HL-60 (cell line): Measurements from ENCODE around the gene FOXA2.

Experiments used
- DNase-seq, 2 experiments: peaks; one replicate each; pipeline ENCODE4 v3.0.0-alpha.2; 2010 to 2020; ENCODE audit warnings: low read depth in 1 of 2, low spot score in 1 of 2
- H3K27ac ChIP-seq: fragments of 250-450 bp; sonication (Bioruptor Pico); replicated peaks from 2 replicates; pipeline ENCODE4 v1.5.1; 2020; ENCODE audit warnings: mild to moderate bottlenecking, moderate library complexity
- H3K27me3 ChIP-seq: fragments of 250-450 bp; sonication (Bioruptor Pico); 2 replicates; pipeline ENCODE4 v1.5.1; 2021; ENCODE audit warnings: mild to moderate bottlenecking, moderate library complexity; ENCODE audit not compliant: insufficient read depth, poor library complexity, severe bottlenecking
- H3K4me3 ChIP-seq: replicated peaks from 2 replicates; pipeline ENCODE4 v1.5.1; 2011; ENCODE audit warnings: mild to moderate bottlenecking, control low read depth, low read length; ENCODE audit not compliant: insufficient read depth
- CTCF ChIP-seq: IDR thresholded peaks from one replicate; pipeline ENCODE4 v1.5.1; 2011; ENCODE audit warnings: low read length, control low read depth, inconsistent platforms; ENCODE audit not compliant: insufficient read depth
- GABPA ChIP-seq: IDR thresholded peaks from 2 replicates; pipeline ENCODE4 v1.6.1; 2012; ENCODE audit warnings: low read depth
- POLR2AphosphoS5 ChIP-seq: IDR thresholded peaks from 2 replicates; pipeline ENCODE4 v1.6.1; 2012; ENCODE audit warnings: low read depth
- REST ChIP-seq: IDR thresholded peaks from 2 replicates; pipeline ENCODE4 v1.6.1; 2012; ENCODE audit warnings: low read depth; ENCODE audit not compliant: insufficient replicate concordance
- SPI1 ChIP-seq: IDR thresholded peaks from 2 replicates; pipeline ENCODE4 v1.6.1; 2012; ENCODE audit warnings: low read depth, mild to moderate bottlenecking, borderline replicate concordance

FOXA2 gene

GRCh38 chr20:22560817-22561216 lies 23.6 kb downstream of the FOXA2 start:
- TF ChIP-seq CTCF (no peak), REST (no peak), POLR2AphosphoS5 (no peak), SPI1 (no peak), GABPA (no peak)
- Histone ChIP-seq H3K4me3 (no peak overlapping the region), H3K27ac (no peak overlapping the region), H3K27me3 (peaks cover 56% of the 10 kb centered on the region)
- no peak for DNase-seq

DNA sequence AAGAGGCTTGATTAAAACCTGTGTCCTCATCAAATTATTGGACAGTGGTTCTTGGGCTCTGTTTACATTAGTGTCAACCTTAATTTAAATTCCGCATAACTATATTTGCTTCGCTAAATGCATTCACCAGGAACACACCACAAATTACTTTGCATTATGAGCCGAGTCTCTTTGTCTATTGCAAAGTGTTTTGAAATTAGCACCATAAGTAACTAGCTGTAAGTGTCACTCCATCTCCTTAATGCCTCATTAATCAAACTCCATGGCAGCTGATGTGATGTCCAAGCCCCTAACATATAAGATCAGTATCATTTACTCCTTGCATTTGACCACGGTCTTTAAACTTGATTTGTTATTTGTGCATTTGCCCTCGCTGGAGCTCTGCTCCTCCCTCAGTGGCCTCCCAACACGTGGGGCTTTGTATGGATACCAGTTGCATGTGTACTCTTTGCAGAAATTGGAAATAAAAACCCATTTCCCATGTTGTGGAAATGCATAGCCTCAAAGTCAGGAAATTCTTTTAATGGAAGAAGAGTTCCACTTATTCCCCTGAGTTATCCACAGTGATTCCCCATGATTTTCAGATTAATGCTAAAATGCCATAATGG lies 24.6 kb downstream of the FOXA2 start:
- Histone ChIP-seq H3K27me3 (peaks cover 46% of the 10 kb centered on the region), H3K27ac (no peak overlapping the region), H3K4me3 (no peak overlapping the region)
- no peak for DNase-seq
- TF ChIP-seq SPI1 (no peak), REST (no peak), GABPA (no peak), POLR2AphosphoS5 (no peak), CTCF (no peak)

DNA sequence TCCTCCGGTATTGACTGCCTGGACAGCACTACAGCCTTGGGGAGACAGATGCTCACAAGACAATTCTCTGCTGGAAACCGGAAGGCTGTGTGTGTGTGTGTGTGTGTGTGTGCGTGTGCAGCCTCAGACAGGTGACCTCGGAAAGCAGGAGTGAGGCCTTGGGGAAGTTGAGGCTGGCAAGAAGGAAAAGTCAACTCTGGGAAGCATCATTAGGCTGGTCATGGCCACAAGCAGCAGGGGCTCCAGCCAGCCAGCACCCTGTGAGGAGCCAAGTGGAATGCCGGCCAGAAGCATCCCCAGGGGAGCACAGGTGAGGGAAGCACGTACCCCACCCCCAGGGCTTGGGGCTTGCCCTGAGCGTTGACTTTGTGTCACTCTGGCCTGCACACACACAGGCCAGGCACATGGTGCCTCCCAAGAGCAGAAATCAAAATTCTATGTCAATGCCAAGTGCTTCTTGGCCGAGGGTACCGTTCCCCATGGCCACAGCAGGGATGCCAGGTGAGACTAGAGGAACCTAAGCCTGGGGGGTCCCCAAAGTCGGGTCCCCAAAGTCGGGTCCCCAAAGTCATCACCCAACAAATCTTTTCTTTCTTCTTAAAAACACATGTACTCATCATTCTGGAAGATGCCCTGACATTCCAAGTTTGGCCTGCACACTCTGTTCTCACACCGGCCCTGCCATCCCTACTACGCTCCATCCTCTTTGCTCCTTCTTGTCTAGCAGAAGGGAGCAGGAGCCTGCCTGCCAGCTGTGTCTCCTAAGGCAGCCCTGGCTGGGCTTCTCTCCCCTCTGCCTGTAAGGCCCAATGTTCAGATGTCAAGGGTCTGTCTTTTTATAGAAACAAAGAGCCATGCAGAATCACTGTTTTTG lies 26.7 kb downstream of the FOXA2 start:
- Histone ChIP-seq H3K27ac (no peak overlapping the region), H3K27me3 (peaks cover 32% of the 10 kb centered on the region), H3K4me3 (no peak overlapping the region)
- TF ChIP-seq SPI1: no peak
- TF ChIP-seq POLR2AphosphoS5: no peak
- no peak for TF ChIP-seq GABPA
- no peak for TF ChIP-seq REST
- TF ChIP-seq CTCF: no peak
- DNase-seq: no peak
